GM19099 (cell line): ENCODE measurements around the gene VSTM2A.

Source experiments
- POLR2A ChIP-seq: IDR thresholded peaks from 3 replicates; pipeline ENCODE4 v1.6.1; 2011; ENCODE audit warnings: low read depth; ENCODE audit not compliant: insufficient read length; ENCODE audit errors: extremely low read depth

VSTM2A gene

GRCh38 chr7:54541669-54542625 is at the start of gene VSTM2A:
VSTM2A (plus strand) TSS chr7:54542375; CDS start chr7:54542731, 356 bp downstream.
- TF ChIP-seq POLR2A = no peak

- TF ChIP-seq POLR2A = no peak
Measured at GRCh38 chr7:54529568-54529967, 12.6 kb upstream of the VSTM2A start.

GRCh38 chr7:54538122-54538521 is 4.1 kb upstream of the VSTM2A start:
- TF ChIP-seq POLR2A = no peak

GRCh38 chr7:54543051-54543488 is 895 bp downstream of the VSTM2A start:
- TF ChIP-seq POLR2A = no peak

GRCh38 chr7:54544149-54544526 is 2.0 kb downstream of the VSTM2A start:
- no peak for TF ChIP-seq POLR2A

- no peak for TF ChIP-seq POLR2A
Measured at GRCh38 chr7:54544527-54545240, 2.5 kb downstream of the VSTM2A start.

GRCh38 chr7:54545241-54545563 is 3.0 kb downstream of the VSTM2A start:
- no peak for TF ChIP-seq POLR2A

- no peak for TF ChIP-seq POLR2A
Measured at GRCh38 chr7:54546081-54546985, 4.2 kb downstream of the VSTM2A start.

- TF ChIP-seq POLR2A = no peak
Measured at GRCh38 chr7:54546986-54547314, 4.8 kb downstream of the VSTM2A start.

GRCh38 chr7:54550471-54550870 is 8.3 kb downstream of the VSTM2A start:
- TF ChIP-seq POLR2A = no peak

GRCh38 chr7:54556121-54556520 is 13.9 kb downstream of the VSTM2A start:
- no peak for TF ChIP-seq POLR2A

GRCh38 chr7:54559401-54559800 is 17.2 kb downstream of the VSTM2A start:
- TF ChIP-seq POLR2A = no peak

- TF ChIP-seq POLR2A = no peak
Measured at GRCh38 chr7:54560198-54560597, 18.0 kb downstream of the VSTM2A start.

GRCh38 chr7:54560723-54561122 is 18.5 kb downstream of the VSTM2A start:
- TF ChIP-seq POLR2A = no peak

- TF ChIP-seq POLR2A = no peak
Measured at GRCh38 chr7:54563329-54563916, 21.2 kb downstream of the VSTM2A start.
